Liver (tissue), 3 donors: ENCODE measurements around the gene UBA1.
A peak's percentile ranks its signal among the peaks of the same experiment; 100 is the strongest.

Source experiments
- FOXA1 ChIP-seq: IDR thresholded peaks from 2 replicates; pipeline ENCODE4 v1.6.1; 2016; ENCODE audit warnings: antibody characterized with exemption
- GABPA ChIP-seq, 2 donors: IDR thresholded peaks in 1 of 2; conservative IDR thresholded peaks in 1 of 2; 2 replicates each; pipeline ENCODE4 v1.6.1; 2016; ENCODE audit warnings: antibody characterized with exemption in 2 of 2, mild to moderate bottlenecking in 1 of 2, moderate library complexity in 1 of 2
- NR2F2 ChIP-seq: IDR thresholded peaks from 2 replicates; pipeline ENCODE4 v1.6.1; 2016; ENCODE audit warnings: antibody characterized with exemption
- RAD21 ChIP-seq, 2 donors: IDR thresholded peaks; 2 replicates each; pipeline ENCODE4 v1.6.1; 2016; ENCODE audit warnings: antibody characterized with exemption in 2 of 2, mild to moderate bottlenecking in 2 of 2
- SP1 ChIP-seq: IDR thresholded peaks from 2 replicates; pipeline ENCODE4 v1.6.1; 2018; ENCODE audit warnings: antibody characterized with exemption, mild to moderate bottlenecking
- TAF1 ChIP-seq: conservative IDR thresholded peaks from 2 replicates; pipeline ENCODE4 v1.6.1; 2016; ENCODE audit warnings: antibody characterized with exemption, mild to moderate bottlenecking
- YY1 ChIP-seq: IDR thresholded peaks from 2 replicates; pipeline ENCODE4 v1.6.1; 2016; ENCODE audit warnings: antibody characterized with exemption, mild to moderate bottlenecking
- TF ChIP-seq, protein P1 (sequence below): fragments of 150-350 bp; IDR thresholded peaks from 2 replicates; pipeline ENCODE4 v1.5.1; 2017; ENCODE audit warnings: improper control_type of control experiment, low read depth, low read length; ENCODE audit not compliant: missing input control
- TF ChIP-seq, protein P2 (sequence below): IDR thresholded peaks from 2 replicates; pipeline ENCODE4 v1.6.1; 2016; ENCODE audit warnings: antibody characterized with exemption, mild to moderate bottlenecking
- TF ChIP-seq, protein P3 (sequence below): IDR thresholded peaks from 2 replicates; pipeline ENCODE4 v1.6.1; 2016; ENCODE audit warnings: antibody characterized with exemption
- donor health status: healthy.
- donor health status: healthy.

DNA sequence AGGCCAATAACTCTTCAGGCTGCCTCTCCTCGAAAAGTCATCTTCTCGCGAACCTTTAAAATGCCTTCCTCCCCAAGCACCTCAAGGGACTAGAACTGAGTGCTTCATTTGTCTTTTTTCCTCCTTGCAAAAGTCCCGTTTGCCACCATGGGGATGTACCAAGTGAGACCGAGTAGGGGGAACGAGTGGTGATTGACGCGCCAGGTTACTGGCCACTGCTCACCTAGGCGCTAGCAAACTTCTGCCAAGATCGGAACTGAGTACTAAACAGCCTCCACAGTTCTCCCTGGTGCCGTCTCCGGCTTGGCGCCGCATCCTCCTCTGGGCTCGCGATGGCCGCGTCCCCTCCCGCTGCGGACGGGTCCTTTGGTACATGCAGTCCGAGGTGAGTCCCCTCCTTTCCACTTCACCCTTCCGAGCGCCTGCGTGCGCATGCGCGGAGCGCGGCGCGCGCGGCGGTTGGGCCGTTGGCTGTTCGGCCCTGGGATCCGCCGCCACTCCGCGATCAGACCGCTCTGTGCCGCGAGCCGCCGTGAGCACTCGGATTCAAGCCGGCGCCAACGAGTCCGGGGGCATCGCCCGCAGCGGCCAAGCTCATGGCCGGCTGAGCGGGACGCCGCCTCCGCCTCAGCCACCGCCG is 24.8 kb downstream of the UBA1 start, which contains the start of gene CDK16:
- TF ChIP-seq, protein P1, sequence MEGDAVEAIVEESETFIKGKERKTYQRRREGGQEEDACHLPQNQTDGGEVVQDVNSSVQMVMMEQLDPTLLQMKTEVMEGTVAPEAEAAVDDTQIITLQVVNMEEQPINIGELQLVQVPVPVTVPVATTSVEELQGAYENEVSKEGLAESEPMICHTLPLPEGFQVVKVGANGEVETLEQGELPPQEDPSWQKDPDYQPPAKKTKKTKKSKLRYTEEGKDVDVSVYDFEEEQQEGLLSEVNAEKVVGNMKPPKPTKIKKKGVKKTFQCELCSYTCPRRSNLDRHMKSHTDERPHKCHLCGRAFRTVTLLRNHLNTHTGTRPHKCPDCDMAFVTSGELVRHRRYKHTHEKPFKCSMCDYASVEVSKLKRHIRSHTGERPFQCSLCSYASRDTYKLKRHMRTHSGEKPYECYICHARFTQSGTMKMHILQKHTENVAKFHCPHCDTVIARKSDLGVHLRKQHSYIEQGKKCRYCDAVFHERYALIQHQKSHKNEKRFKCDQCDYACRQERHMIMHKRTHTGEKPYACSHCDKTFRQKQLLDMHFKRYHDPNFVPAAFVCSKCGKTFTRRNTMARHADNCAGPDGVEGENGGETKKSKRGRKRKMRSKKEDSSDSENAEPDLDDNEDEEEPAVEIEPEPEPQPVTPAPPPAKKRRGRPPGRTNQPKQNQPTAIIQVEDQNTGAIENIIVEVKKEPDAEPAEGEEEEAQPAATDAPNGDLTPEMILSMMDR: no peak
- TF ChIP-seq RAD21 (IDR thresholded peaks at IDR 0.05) (no peak), SP1 (no peak), GABPA (IDR thresholded peaks at IDR 0.05 in 1 of 2, conservative IDR thresholded peaks at IDR 0.05 in 1 of 2) (no peak), NR2F2 (no peak), FOXA1 (no peak), TAF1 (no peak), YY1 (peak; percentile 80)
- TF ChIP-seq, protein P2, sequence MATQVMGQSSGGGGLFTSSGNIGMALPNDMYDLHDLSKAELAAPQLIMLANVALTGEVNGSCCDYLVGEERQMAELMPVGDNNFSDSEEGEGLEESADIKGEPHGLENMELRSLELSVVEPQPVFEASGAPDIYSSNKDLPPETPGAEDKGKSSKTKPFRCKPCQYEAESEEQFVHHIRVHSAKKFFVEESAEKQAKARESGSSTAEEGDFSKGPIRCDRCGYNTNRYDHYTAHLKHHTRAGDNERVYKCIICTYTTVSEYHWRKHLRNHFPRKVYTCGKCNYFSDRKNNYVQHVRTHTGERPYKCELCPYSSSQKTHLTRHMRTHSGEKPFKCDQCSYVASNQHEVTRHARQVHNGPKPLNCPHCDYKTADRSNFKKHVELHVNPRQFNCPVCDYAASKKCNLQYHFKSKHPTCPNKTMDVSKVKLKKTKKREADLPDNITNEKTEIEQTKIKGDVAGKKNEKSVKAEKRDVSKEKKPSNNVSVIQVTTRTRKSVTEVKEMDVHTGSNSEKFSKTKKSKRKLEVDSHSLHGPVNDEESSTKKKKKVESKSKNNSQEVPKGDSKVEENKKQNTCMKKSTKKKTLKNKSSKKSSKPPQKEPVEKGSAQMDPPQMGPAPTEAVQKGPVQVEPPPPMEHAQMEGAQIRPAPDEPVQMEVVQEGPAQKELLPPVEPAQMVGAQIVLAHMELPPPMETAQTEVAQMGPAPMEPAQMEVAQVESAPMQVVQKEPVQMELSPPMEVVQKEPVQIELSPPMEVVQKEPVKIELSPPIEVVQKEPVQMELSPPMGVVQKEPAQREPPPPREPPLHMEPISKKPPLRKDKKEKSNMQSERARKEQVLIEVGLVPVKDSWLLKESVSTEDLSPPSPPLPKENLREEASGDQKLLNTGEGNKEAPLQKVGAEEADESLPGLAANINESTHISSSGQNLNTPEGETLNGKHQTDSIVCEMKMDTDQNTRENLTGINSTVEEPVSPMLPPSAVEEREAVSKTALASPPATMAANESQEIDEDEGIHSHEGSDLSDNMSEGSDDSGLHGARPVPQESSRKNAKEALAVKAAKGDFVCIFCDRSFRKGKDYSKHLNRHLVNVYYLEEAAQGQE: no peak
- TF ChIP-seq, protein P3, sequence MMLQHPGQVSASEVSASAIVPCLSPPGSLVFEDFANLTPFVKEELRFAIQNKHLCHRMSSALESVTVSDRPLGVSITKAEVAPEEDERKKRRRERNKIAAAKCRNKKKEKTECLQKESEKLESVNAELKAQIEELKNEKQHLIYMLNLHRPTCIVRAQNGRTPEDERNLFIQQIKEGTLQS: no peak
